GM21423 (cell line): ENCODE results near the gene NFKB1.

Experiments used
- ATAC-seq: cut with Tn5 transposase; IDR thresholded peaks from one replicate; pipeline ENCODE4 v1.9.1; 2021; ENCODE audit warnings: mild to moderate bottlenecking, moderate library complexity; ENCODE audit not compliant: unreplicated experiment

The NFKB1 gene

GRCh38 chr4:102527695-102528283 is 26.6 kb downstream of the NFKB1 start:
- no peak for ATAC-seq

- no peak for ATAC-seq
Measured at GRCh38 chr4:102529977-102530376, 28.8 kb downstream of the NFKB1 start.

DNA sequence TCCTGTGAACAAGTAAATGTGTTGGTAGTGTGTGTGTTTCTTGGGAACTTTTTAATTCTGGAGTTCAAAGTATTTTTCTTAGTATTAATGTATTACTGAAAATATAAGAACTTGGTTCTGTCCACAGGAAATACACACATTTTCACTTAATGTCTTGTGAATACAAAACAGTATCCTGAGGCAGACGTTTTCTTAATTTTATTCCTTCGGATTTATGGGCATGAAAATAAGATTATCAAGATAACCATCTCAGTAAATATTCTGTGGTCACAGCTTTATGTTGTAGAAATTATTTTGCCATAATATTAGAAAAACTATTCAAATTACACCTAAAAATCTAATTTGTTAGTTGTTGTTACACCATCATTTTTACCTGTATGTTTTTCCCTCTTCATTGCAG is 29.8 kb downstream of the NFKB1 start:
- no peak for ATAC-seq

DNA sequence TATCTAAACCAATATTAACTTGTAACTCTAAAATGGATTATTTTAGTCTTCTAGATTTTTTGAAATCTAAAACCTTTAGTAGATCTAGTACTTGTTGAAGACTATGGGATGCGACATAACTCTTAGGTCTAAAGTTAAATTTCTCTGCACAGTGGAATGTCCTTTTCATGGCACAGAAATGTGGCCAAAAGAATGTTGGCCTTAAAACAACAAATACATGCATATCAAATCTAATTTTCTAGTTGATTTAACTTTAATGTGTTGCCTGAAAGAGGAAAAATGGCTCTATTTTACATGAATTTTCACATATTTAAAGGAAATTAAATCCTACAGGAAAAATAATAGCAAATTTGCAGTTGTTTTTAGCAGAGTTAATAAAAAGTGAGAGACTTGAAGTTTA is 30.3 kb downstream of the NFKB1 start:
- ATAC-seq = no peak

DNA sequence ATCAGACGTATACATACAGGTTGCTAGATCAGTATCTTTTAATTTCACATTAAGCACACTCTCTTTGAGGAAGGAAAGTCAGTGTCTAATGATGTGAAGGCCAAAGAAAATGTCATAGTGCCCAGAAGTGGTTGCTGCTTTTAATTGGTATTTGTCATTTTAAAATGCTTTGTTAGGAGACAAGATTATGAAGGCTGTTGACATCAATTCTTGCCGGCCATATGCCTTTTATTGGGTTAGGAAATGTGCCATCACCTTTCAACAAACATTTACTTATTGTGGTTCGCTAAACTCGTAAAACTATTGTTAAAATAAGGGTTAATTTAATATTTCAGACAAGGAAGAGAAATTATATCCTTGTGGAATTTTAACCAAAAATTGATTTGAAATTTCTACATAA is 32.2 kb downstream of the NFKB1 start:
- ATAC-seq = no peak

DNA sequence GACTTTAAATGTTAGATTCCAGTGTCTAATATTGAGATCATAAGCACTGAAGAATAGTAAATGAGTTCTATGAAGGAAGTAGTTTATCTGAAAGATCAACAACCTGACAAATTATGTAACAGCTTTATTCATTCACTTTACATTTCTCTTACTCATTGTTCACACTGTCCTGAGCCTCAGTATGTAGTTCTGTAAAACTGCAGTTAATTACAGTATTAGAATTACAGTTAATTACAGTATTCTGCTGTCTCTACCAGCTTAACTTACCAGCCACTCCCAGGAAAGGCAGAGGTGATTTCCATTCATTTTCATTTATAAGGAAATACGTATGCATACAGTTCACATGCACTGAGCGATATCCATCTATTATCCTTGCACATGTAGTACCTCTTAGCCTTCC is 32.7 kb downstream of the NFKB1 start:
- ATAC-seq = no peak

GRCh38 chr4:102534845-102535244 is 33.7 kb downstream of the NFKB1 start:
- no peak for ATAC-seq

DNA sequence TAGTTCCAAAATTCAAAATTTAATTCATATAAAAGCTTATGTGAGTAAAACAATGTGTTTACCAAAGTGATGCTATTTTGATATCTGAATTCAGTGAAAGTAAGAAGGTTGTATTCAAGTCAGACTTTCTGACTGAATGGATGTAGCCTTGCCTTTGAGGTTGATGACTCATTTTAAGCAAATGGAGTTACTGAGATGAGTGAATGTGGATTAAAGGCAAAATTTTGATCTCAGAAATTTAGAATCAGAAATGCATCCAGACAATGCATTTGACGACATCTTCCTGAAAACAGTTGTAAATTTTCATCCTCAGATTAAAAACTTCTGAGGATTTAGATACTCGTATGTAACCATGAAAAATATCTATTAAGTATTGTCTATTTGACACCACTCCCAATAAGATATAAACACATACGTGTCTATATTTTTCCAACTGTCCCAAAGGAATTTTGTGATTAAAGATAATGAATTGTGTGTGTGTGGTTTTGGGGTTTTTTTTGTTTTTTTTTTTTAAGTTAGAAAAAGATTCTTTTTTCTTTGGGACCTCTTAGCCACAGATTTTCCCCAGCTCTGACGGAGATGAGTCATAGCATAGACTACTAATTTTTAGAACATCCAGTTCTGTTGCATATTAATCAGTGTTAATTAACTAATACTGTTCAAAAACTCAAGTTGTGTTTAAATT is 34.4 kb downstream of the NFKB1 start:
- ATAC-seq = peak; percentile 67

- no peak for ATAC-seq
Measured at GRCh38 chr4:102536768-102537167, 35.6 kb downstream of the NFKB1 start.

GRCh38 chr4:102537269-102537668 is 36.1 kb downstream of the NFKB1 start:
- ATAC-seq = no peak

DNA sequence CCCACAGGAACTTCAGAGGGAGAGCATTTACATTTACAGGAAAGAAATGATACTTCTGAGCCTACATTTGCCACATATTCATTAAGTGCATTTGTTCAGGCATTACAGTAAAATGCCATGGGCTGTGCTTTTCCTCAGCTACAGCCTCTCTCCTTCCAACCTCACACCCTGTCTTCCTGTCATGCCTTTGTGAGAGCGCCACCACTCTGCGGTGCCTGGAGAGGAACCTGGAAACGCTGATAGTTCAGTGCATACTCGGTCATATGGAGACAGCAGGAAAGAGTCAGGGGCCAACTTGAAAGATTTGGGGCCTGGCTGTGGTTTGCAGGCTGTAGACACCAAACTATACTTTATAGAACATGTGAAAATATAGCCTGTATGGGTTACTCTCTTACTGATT is 40.5 kb downstream of the NFKB1 start:
- no peak for ATAC-seq

GRCh38 chr4:102543030-102543928 is 42.1 kb downstream of the NFKB1 start:
- ATAC-seq = peak; percentile 85

- peak; percentile 36 for ATAC-seq
Measured at GRCh38 chr4:102546635-102547034, 45.5 kb downstream of the NFKB1 start.

GRCh38 chr4:102547973-102548372 is 46.8 kb downstream of the NFKB1 start:
- ATAC-seq = no peak

- ATAC-seq = no peak
Measured at GRCh38 chr4:102551958-102552565, 50.9 kb downstream of the NFKB1 start.

DNA sequence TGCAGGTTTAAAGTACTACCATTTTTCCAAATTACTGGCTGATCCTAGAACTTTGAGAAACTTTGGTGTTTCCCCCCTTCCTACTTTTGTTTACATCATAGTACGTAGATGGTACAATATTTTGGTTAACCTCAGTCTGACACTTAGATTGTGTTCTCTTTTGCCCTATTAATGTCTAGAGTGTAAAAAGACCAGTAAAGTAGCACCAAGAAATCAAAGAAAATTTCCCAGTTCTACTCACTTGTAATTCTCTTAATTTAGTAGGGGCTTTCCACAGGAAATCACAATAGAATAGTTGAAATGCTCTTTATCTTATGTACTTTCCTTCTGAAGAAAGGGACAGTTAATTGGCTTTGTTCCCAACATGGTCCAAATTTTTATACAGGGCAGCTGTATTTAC is 51.6 kb downstream of the NFKB1 start:
- ATAC-seq = no peak

DNA sequence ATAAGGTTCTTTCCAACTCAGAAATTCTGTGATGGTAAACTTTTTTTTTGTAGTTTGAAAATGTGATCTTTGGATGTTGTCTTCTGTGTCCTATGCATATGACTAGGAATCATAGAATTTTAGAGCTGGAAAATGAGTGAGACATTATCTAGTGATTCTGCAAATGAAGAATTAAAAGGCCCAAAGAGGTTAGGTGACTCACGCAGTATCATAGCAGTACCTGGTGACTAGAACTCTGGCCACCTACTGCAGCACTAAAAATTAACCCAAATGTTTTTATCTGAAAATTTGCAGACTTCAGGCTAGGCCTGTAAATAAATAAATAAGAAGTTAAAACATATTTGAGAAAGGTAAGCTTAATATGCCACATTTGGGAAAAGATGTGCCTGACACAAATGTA is 52.8 kb downstream of the NFKB1 start:
- no peak for ATAC-seq

- no peak for ATAC-seq
Measured at GRCh38 chr4:102554482-102554881, 53.3 kb downstream of the NFKB1 start.

GRCh38 chr4:102554992-102555391 is 53.8 kb downstream of the NFKB1 start:
- ATAC-seq = no peak

- ATAC-seq = no peak
Measured at GRCh38 chr4:102557636-102558035, 56.5 kb downstream of the NFKB1 start.

DNA sequence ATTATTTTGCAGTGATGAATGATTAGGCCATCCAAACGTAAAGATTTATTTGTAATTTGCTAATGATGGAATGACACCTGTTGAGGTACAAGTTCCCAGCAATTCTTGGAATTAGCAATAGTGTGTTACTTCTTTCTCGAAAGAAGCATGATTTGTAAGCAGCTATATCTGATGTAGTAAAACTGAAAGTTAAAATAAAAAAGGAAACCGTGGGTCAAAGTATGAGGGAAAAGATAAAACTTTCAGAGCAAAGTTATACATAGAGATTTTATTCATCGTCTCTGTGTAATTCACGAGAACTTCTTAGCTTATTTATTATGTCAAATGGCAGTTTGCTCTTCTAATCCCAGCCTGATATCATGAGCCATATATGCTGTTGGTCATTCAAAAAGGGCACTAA is 59.0 kb downstream of the NFKB1 start:
- ATAC-seq = no peak
